MM.1S (cell line): ENCODE data around the gene ACYP2.

Experiments used
- EZH2 ChIP-seq: fragments of 300-600 bp; sonication (generic); optimal IDR thresholded peaks from 2 replicates; pipeline ENCODE3; 2017; ENCODE audit warnings: low read depth, mild to moderate bottlenecking, antibody characterized with exemption, low read length, mixed read lengths
- EZH2phosphoT487 ChIP-seq: fragments of 300-600 bp; sonication (generic); IDR thresholded peaks from 2 replicates; pipeline ENCODE4 v1.6.1; 2018; ENCODE audit warnings: antibody characterized with exemption, low read length
- TF ChIP-seq, protein P1 (sequence below): fragments of 300-600 bp; sonication (generic); IDR thresholded peaks from 2 replicates; pipeline ENCODE4 v1.5.1; 2016; ENCODE audit warnings: antibody characterized with exemption, low read length, mixed read lengths

DNA sequence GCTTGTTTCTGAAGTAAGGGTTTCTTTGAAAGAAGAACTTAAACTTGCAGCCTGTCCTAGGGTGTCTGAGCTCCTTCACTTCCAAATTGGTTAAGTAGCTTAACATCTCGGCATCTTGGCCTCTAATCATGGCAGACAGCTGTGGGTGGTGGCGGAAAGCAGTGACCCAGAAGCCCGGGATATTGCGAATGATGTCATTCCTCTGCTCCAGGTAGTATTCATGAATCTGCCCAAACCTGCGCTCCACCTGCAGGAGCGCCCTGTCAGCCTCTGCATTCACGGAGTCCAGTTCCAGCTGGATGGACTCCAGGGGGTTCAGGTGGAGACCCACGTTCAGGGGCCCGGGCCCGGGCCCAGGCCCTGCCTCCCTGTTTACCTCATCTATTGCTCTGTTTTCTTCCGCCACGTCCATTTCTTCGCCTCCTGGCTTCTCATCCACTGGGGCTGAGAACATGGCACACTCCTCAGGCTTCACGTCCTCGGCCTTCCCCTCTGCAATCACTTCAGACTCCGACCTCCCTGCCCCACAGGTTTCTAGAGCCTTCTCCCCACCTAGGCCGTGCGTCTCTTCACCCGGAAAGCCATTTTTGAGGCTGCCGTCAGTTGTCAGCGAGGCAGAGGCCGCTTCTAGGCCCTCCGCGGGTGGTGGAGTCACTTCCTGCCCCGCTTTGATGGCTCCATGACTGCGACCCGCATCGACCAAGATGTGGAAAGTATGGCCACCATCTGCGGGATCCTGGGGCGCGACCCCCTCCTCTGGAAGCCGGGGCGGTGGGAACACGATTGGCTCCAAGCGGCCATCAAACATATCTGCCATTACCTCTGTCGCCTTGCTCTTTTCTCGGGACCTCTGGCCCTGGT, 140.0 kb downstream of the ACYP2 start:
- TF ChIP-seq EZH2phosphoT487 (no peak), EZH2 (no peak)
- TF ChIP-seq, protein P1, sequence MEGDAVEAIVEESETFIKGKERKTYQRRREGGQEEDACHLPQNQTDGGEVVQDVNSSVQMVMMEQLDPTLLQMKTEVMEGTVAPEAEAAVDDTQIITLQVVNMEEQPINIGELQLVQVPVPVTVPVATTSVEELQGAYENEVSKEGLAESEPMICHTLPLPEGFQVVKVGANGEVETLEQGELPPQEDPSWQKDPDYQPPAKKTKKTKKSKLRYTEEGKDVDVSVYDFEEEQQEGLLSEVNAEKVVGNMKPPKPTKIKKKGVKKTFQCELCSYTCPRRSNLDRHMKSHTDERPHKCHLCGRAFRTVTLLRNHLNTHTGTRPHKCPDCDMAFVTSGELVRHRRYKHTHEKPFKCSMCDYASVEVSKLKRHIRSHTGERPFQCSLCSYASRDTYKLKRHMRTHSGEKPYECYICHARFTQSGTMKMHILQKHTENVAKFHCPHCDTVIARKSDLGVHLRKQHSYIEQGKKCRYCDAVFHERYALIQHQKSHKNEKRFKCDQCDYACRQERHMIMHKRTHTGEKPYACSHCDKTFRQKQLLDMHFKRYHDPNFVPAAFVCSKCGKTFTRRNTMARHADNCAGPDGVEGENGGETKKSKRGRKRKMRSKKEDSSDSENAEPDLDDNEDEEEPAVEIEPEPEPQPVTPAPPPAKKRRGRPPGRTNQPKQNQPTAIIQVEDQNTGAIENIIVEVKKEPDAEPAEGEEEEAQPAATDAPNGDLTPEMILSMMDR, result no peak
